ENCODE data around the gene ADAMTSL1.

The ADAMTSL1 gene

GRCh38 chr9:18463991-18464390 lies 10.0 kb upstream of the ADAMTSL1 start:
- H3K4me3 ChIP-seq (ENCODE audit: low read depth, low read length), result no peak overlapping the region
- DNase-seq (ENCODE audit: low read depth), result no peak
- no peak for TF ChIP-seq CTCF (IDR thresholded peaks at IDR 0.05; ENCODE audit: low read depth, low read length, missing control alignments)

- no peak for DNase-seq (ENCODE audit: low read depth)
- no peak for TF ChIP-seq CTCF (IDR thresholded peaks at IDR 0.05; ENCODE audit: low read depth, low read length, missing control alignments)
- no peak overlapping the region for H3K4me3 ChIP-seq (ENCODE audit: low read depth, low read length)
Measured at GRCh38 chr9:18466101-18466500, 7.9 kb upstream of the ADAMTSL1 start.

GRCh38 chr9:18467696-18468095 lies 6.3 kb upstream of the ADAMTSL1 start:
- DNase-seq (ENCODE audit: low read depth), result no peak
- TF ChIP-seq CTCF (IDR thresholded peaks at IDR 0.05; ENCODE audit: low read depth, low read length, missing control alignments), result no peak
- H3K4me3 ChIP-seq (ENCODE audit: low read depth, low read length), result no peak overlapping the region

- no peak for DNase-seq (ENCODE audit: low read depth)
- no peak for TF ChIP-seq CTCF (IDR thresholded peaks at IDR 0.05; ENCODE audit: low read depth, low read length, missing control alignments)
- no peak overlapping the region for H3K4me3 ChIP-seq (ENCODE audit: low read depth, low read length)
Measured at GRCh38 chr9:18472435-18472834, 1.5 kb upstream of the ADAMTSL1 start.

GRCh38 chr9:18472841-18473251 lies 1.1 kb upstream of the ADAMTSL1 start:
- no peak for TF ChIP-seq CTCF (IDR thresholded peaks at IDR 0.05; ENCODE audit: low read depth, low read length, missing control alignments)
- H3K4me3 ChIP-seq (ENCODE audit: low read depth, low read length), result no peak overlapping the region
- no peak for DNase-seq (ENCODE audit: low read depth)

- no peak overlapping the region for H3K4me3 ChIP-seq (ENCODE audit: low read depth, low read length)
- no peak for TF ChIP-seq CTCF (IDR thresholded peaks at IDR 0.05; ENCODE audit: low read depth, low read length, missing control alignments)
Measured at GRCh38 chr9:18474783-18475182, 830 bp downstream of the ADAMTSL1 start.

GRCh38 chr9:18477121-18477660 lies 3.2 kb downstream of the ADAMTSL1 start:
- TF ChIP-seq CTCF (IDR thresholded peaks at IDR 0.05; ENCODE audit: low read depth, low read length, missing control alignments), result no peak
- no peak overlapping the region for H3K4me3 ChIP-seq (ENCODE audit: low read depth, low read length)
- DNase-seq (ENCODE audit: low read depth), result no peak

More at GRCh38 chr9:18474783-18475182, 830 bp downstream of the ADAMTSL1 start:
- DNase-seq (ENCODE audit: low read depth), result no peak

All from GM12864 (cell line).